Endothelial cell (in vitro differentiated cells): ENCODE data around the gene DPYSL4. TPM values are rescaled to one million over a fixed set of nuclear protein-coding genes. Genes with fewer than 3 reads are reported as not detected.

Experiments
- DNase-seq: peaks from one replicate; pipeline ENCODE4 v3.0.0; 2021; ENCODE audit warnings: low spot score
- H3K27ac Mint-ChIP-seq: one replicate; pipeline ENCODE4 v1.8.0; 2021; ENCODE audit warnings: mixed read lengths, inconsistent platforms; ENCODE audit not compliant: unreplicated experiment
- H3K27me3 Mint-ChIP-seq: one replicate; pipeline ENCODE4 v1.8.0; 2021; ENCODE audit warnings: mild to moderate bottlenecking, moderate library complexity, mixed read lengths, inconsistent platforms; ENCODE audit not compliant: unreplicated experiment
- H3K36me3 Mint-ChIP-seq: one replicate; pipeline ENCODE4 v1.8.0; 2021; ENCODE audit warnings: mild to moderate bottlenecking, low read depth, mixed read lengths, inconsistent platforms; ENCODE audit not compliant: unreplicated experiment
- H3K4me1 Mint-ChIP-seq: one replicate; pipeline ENCODE4 v1.8.0; 2021; ENCODE audit warnings: mild to moderate bottlenecking, mixed read lengths, inconsistent platforms; ENCODE audit not compliant: unreplicated experiment
- H3K4me3 Mint-ChIP-seq: one replicate; pipeline ENCODE4 v1.8.0; 2021; ENCODE audit warnings: mild to moderate bottlenecking, mixed read lengths, inconsistent platforms; ENCODE audit not compliant: unreplicated experiment
- H3K9me3 Mint-ChIP-seq: one replicate; pipeline ENCODE4 v1.8.0; 2021; ENCODE audit warnings: mixed read lengths, inconsistent platforms; ENCODE audit not compliant: unreplicated experiment
- total RNA-seq: library from RNA; stranded (reverse); fragmentation: NEBNext Ultra II Directional; extraction: Animal tissue kit (Norgen Biotek cat#: 25700); gene quantifications from one replicate; pipeline ENCODE4 v1.2.1, GENCODE V29; 2021; ENCODE audit not compliant: unreplicated experiment
- TF ChIP-seq, protein P1 (sequence below): fragments of 200-600 bp; sonication (generic); IDR thresholded peaks from one replicate; pipeline ENCODE4 v1.5.0; 2021; ENCODE audit warnings: antibody characterized with exemption; ENCODE audit not compliant: unreplicated experiment

The DPYSL4 gene
- total RNA-seq, 1 donor from 2014 or later, result 15.0 TPM

DNA sequence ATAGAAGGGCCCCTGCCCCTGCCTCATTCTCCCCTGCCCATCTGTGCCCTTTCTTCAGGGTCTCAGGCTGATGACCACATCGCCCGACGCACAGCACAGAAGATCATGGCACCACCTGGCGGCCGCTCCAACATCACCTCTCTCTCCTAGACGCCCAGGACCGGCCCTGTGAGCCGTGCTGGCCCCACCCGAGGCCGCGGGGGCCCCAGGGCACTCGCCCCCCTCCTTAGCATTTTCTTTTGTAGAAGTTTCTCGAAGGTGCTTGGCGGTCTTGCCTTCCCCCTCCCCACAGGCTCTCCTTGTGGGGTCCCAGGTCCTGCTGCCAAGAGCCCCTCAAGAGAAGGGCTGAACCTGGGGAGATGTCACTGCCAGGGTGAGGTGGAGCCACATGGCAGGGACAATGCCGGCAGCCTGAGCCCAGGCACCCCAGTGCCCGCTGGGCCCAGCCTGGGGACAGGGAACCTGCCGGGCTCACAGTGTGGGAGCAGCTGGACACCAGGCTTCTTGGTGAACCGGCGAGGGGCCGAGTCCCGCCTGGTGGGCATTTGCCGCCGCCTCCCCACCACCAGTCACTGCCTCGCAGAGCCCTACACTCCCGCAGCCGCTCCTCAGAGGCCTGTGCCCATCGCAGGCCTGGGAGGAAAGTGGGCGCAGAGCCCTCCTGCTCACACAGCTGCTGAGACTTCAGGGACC, 18.2 kb downstream of the DPYSL4 start:
- TF ChIP-seq, protein P1, sequence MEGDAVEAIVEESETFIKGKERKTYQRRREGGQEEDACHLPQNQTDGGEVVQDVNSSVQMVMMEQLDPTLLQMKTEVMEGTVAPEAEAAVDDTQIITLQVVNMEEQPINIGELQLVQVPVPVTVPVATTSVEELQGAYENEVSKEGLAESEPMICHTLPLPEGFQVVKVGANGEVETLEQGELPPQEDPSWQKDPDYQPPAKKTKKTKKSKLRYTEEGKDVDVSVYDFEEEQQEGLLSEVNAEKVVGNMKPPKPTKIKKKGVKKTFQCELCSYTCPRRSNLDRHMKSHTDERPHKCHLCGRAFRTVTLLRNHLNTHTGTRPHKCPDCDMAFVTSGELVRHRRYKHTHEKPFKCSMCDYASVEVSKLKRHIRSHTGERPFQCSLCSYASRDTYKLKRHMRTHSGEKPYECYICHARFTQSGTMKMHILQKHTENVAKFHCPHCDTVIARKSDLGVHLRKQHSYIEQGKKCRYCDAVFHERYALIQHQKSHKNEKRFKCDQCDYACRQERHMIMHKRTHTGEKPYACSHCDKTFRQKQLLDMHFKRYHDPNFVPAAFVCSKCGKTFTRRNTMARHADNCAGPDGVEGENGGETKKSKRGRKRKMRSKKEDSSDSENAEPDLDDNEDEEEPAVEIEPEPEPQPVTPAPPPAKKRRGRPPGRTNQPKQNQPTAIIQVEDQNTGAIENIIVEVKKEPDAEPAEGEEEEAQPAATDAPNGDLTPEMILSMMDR, result no peak

DNA sequence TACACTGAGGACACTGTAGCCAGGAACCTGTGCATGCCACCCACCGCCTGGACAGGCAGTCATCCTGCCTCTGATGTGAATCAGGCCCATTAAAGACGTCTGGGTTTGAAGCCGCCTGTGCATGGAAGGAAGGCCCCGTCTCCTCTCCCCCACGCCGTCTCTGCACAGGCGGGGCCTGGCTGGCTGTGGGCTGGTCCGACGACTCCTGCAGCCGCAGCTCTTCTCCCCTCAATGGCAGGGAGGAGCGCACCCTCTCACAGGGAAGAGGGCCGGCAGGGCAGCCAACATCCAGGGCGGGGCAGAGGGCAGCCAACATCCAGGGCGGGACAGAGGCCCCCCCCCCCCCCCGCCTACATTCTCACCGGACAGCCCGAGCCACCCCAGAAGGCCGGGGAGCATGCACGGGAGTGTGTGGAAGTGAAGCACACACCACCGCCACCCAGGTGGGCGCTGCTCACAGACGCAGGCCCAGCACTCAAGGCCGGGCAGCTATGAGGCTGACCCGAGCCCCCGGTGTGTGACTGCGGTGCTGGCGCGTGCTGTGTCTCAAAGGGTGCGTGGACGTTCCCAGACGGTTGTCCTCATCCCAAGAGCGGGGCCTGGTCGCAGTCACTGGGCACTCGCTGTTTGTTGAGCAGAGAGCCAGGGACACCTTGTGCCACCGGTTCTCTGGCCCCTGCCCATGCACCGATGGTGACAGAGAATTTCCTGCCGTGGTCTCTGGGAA, 19.1 kb downstream of the DPYSL4 start:
- H3K4me3 Mint-ChIP-seq, result no peak overlapping the region
- no peak for DNase-seq
- no peaks in the 10 kb centered on the region for H3K36me3 Mint-ChIP-seq
- no peaks in the 10 kb centered on the region for H3K9me3 Mint-ChIP-seq
- TF ChIP-seq, protein P1, result no peak
- H3K4me1 Mint-ChIP-seq, result no peaks in the 10 kb centered on the region
- H3K27ac Mint-ChIP-seq, result no peak overlapping the region
- H3K27me3 Mint-ChIP-seq, result peaks cover 10% of the 10 kb centered on the region

More for the DNA sequence above, 18.2 kb downstream of the DPYSL4 start:
- Mint-ChIP-seq H3K27me3 (peaks cover 6% of the 10 kb centered on the region), H3K27ac (no peak overlapping the region), H3K4me1 (no peaks in the 10 kb centered on the region), H3K9me3 (no peaks in the 10 kb centered on the region), H3K4me3 (no peak overlapping the region), H3K36me3 (no peaks in the 10 kb centered on the region)
- DNase-seq, result no peak

DNA sequence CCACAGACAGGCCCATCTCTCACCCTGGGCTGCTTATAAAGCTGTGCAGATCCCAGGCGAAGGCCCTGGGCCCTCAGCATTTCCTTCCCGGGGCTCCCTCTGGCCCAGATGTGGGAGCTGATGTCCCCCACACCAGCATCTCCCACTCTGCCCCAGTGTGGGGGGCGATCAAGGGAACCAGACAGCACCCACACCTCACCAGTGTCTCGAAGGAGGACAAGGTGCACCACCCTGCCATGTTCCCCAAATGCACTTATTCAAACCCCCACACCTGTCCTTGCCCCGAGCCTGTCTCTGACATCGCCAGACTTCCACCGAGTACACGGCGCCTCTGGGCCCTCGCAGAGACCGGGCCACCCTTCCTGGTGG, 19.6 kb downstream of the DPYSL4 start:
- Mint-ChIP-seq H3K4me3 (no peak overlapping the region), H3K27ac (no peak overlapping the region), H3K9me3 (no peaks in the 10 kb centered on the region), H3K36me3 (no peaks in the 10 kb centered on the region), H3K27me3 (peaks cover 8% of the 10 kb centered on the region), H3K4me1 (no peaks in the 10 kb centered on the region)
- no peak for DNase-seq
- TF ChIP-seq, protein P1, result no peak

DNA sequence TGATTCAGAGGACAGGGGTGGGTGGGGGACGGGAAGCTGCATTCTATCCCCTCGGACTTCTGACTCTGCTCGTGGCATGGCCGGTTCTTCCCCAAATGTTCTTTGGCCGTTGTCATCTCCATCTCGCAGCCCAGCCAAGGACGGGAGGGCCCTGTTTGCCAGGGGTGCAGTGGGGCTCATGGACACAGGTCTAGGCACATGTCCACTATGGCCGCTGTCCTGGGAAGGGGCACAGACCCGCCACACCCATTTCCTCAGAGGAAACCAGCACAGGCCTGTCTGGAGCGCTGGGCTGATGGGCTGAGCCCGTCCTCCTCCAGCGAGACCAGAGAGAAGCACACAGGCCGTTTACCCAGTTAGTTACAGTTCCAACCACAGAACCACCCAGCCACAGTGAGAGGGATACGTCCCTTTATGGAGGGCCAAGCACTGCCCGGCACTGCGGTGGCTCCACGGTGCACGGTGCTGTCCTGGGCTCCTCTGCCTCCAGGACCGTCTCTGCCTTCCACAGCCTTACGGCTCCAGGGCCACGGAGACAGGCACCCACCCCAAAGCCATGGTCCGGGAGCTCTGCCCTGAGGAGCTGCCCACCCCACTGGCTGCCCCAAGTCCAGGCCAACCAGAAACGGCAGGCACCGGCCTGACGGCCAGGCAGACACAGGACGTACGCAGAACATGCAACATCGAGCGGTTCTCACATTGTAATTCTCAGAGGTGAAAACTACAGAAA, 20.2 kb downstream of the DPYSL4 start:
- no peak overlapping the region for H3K4me3 Mint-ChIP-seq
- H3K36me3 Mint-ChIP-seq, result no peaks in the 10 kb centered on the region
- no peaks in the 10 kb centered on the region for H3K4me1 Mint-ChIP-seq
- no peaks in the 10 kb centered on the region for H3K9me3 Mint-ChIP-seq
- TF ChIP-seq, protein P1, result no peak
- no peak for DNase-seq
- peaks cover 8% of the 10 kb centered on the region for H3K27me3 Mint-ChIP-seq
- H3K27ac Mint-ChIP-seq, result no peak overlapping the region
